ENCODE results near the gene NUDT2.
A peak's percentile ranks its signal among the peaks of the same experiment; 100 is the strongest.

Gene NUDT2

DNA sequence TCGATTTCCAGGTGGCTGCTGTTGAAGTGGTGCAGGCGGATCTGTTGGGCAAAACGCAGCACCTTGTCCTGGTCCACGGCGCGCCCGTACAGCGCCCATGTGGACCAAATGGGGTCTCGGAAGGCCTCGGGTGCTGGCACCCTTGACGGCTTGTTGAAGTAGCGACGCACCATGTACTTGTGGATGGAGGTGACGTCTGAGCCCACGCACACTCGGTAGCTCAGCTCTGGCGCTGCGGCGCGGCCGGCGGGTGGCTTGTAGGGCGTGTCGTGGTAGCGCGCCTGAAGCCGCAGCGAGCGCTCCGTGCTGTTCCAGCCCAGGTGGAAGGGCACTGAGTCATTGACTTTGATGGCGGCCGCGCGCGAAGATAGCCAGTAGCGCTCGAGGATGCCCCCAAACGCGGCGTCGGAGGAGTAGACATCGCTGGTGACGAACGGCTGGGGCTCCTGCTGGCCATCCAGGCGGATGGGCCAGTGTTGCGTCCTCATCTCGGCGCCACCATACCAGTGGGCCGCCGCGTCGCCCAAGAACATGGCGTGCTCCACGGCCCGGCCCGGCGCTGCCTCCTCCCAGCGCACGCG is 42.6 kb downstream of the NUDT2 start:
- no peak for DNase-seq

DNA sequence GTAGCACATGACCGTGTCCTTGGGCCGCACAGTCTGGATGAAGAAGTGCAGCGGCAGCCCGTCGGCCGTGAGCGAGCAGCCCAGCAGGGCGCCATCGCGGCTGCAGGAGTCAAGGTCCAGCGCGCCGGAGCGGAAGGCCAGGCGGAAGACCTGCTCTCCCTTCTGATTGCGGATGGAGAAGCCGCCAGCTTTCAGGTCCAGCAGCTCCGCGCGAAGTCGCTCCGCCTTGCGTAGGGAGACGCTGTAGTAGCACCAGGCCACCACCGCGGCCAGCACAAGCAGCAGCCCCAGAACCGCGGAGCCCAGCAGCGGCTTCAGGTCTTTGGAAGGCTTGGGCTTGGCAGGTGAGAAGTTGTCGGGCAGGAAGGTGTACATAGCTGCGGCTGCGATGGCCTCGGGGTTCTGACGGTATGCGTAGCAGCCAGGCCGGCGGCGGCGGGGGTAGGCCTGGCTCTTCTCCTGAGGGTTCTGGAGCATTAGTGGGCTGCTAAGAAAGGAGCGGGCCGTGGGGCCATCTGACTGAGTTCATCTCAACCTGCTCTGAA is 43.2 kb downstream of the NUDT2 start:
- DNase-seq, result no peak

DNA sequence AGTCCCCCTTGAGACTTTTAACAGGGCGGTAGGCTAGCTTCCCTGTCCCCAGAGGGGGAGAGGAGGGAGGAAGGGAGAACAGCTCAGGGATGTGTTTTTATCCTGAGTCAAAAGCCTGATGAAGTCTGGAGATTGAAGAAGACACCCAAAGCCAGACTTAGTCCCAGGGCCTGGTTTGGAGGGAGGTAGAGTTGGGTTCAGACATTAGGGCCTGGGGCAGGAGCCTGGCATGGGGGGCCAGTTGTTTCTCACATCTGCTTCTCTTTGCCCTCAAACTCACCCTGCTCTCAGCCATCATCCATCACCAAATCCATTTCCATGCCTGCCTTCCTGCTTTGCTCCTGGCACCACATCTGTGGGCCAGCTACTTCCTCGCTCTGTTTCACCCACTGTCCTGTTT is 44.4 kb downstream of the NUDT2 start:
- DNase-seq, result no peak

DNA sequence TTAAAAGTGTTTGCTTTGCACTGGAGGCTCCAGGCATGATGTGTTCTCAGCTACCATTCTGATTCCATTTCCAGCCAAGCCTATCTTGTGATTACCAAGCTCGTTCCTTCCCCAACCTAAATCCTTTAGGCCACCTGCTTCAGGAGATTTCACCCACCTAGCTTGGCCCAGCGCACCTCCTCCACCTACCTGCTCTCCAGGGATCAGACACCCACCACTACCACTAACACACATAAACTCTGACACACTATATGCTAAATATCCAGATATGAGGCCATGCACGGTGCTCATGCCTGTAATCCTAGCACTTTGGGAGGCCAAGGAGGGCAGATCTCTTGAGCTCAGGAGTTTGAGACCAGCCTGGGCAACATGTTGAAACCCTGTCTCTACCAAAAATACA is 45.0 kb downstream of the NUDT2 start:
- no peak for DNase-seq

DNA sequence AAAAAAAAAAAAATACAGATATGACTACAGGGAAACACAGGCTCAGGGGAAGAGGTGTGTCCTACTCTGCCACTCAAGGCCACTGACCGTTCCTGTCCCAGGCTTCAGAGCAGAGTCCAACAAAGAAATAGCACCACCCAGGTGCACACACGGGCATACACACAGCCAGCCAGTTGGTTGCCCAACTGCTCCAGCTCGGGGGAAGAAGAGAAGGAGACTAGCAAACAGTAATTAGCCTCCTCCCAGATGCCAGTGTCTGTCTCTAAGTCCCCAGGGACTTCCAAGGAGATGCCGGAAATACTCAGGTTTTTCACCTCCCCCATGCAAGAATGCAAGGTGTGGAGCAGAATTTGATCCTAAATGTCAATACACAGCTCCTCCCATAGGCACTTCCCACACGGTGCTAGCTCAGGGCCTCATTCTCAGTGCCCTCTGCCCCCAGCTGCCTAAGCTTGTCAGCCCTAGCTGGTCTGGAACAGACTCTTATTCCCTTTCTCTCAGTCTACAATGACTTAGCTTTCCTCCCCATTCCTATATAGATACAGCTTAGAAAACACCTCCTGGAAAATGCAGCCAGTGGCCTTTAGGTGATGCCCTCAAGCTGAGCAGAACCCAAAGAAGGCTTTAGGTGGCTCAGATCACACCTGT is 45.7 kb downstream of the NUDT2 start:
- DNase-seq, result peak; percentile 41 to 45

DNA sequence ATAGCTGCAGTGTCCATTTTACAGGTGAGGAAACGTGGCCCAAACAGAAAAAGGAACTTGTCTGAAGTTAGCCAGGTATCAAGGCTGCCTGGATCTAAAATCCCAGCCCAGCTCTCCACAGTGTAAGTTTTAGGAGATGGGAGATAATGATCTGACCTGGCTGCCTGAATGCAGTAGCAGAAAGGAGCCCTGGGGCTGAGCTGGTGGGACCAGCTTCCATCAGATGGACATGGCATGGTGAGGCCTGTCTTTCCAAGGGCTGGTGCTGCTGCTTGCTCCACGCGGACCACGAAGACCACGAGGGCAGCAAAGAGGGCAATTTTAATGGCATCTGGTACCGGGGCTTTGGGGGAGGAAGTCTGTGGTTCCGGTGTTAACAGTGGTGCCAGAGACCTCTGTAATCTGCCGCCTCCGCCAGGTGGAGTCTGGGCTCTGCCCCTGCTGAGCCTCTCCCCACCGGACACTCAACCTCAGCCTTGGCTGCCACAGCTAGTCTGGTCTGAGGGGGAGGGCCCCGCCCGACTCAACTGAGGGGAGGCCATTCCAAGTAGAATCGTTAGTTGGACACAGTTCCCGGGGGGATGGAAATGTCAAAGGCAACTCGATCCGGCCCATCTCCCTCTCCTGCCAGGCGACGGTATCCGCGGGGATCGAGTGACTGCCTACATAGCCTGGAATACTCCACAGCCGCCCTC is 46.7 kb downstream of the NUDT2 start:
- peak; percentile 44 to 58 for DNase-seq

DNA sequence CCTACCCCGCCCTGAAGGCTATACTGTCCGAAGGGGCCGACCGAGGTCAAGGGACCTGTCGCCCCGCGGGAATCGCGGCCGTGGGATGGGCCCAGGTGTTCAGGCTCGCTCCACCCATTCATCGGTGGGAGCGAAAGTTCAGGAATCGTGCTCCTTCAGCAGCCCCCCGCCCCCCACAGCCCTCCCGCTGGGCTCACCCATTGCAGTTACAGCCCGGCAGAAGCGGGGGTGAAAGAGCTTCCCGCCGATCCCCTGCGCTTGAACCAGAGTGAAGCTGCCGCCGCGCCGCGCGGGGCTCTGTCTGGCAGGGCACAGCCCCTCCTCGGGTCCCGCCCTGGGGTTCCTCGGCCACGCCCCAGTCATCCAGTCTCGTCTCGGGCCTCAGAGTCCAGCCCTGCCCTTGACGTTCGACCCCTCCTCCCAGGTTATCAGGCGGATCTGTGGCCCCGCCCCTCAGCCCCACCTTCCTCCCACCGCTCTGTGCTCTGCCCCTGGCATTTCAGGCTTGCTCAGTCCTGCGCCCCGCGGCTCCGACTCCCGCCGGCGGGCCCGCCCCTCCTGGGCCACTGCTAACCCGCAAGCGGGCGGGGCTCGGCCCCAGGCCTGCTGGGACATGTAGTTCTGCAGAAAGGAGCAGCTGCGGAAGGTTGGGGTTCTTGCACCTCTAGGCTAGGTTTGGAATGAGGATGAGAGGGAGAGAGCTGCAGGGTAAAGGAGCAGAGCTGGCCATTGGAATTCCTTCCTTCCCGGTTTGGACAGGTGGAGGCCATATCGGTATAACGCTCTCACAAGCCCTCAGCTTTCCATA is 47.4 kb downstream of the NUDT2 start, which contains the start of gene MYORG:
MYORG (minus strand) TSS at position 303 of the 808 bp plus-strand sequence. CDS start 3,955 bp downstream, outside the sequence.
- DNase-seq, result peak; percentile 94 to 99

DNA sequence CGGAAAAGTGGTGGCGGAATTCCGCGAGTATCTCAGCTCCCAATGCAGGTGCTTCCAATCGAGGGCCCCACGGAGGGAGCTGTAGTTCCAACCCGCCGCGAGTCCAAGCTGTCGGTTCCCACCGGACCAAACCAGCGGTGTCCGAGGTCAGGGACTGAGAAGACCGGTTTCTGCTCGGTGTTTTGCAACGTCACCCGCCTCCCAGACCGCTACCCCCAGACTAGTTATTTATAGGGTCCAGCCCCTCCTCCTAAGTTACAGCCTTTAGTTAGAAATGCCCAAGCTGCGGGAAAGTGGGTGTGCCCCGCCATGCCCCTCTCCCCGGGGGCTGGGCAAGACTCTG is 48.0 kb downstream of the NUDT2 start:
- peak in 1 of 2 experiments; percentile 83 for DNase-seq

DNA sequence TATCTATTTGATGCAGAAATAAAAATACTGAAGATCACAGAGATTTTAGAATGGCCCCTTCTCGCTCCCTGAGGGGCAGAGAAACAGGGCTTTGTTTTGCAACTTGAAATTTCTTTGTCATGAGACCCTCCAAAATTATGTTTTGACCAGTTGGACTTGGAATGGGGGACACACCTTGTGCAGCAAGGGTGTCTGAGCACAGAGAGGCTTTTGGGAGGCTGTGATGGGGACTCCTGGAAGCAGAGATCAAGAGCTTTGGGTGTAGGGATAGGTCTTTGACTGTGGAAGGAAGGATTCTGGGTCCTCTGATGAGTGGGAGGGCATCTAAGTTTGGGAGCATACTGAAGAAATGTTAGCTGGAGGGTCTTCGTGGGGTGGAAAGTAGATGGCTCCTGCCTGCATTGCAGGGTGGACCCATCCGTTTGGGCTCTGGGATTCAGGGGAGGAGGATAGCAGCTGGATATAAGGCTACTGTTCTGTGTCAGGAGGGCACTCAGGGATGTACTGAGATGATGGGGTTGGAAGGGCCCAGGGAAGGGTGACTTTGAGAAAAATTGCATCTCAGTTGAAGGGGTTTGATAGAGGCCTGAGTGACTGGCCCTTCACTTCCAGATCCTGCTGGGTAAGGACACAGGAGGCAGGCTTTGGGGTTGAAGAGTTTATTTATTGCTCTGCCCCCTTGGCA is 49.1 kb downstream of the NUDT2 start:
- DNase-seq, result no peak

DNA sequence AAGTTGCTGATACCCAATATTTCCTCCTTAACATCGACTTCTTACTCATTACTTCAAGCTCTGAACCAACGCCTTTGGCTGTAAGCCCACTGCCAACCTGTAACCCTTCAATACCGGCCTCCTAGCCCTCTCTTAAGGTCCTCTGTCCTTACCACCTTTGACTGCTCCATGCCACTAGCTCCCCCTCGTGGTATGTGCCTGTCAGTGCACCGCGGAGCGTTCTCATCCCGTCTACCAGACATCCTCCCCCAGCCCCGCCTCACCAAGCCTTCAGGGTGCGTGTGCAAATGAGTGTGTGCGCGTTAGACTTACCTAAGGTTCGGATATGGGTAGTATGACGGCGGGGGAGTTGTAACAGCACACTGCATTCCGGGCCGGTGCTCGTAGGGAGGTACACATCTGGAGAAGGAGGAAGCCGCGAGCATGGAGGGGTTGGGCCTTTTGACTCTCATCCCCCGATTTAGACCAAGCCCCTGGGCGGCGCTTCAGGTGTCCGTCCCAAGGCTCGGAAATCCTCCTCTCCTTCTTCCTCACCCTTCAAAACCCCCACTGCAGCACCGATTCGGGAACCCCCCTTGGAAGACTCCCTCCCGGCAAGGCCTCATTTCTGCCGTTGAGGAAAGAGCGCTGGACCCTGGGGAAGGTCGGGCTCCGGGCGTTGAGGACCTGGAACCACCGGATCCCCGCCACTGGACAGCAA is 50.1 kb downstream of the NUDT2 start:
- peak; percentile 85 to 90 for DNase-seq

DNA sequence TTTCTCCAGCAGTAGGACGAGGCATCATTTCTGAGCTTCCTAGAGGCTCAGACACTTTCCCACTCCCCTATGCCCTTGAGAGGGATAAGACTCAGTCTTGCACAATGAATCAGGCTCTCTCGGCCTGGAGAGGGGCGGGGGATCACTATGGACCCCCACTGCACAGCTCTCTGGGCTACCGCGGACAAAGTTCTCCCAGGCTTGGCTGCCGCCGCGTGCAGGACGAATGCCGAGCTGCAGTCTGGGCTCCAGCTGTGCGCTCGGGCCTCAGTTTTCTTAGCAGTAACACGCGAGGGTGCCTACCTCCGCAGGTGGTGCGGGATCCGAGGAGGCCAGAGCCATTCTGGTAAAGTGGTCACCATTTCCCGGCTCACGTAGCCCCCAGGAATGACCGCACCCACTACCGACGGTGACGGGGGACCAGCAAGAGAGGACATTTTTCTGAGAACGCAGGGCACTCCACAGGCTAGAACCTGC is 50.7 kb downstream of the NUDT2 start:
- DNase-seq, result peak in 1 of 2 experiments; percentile 44

DNA sequence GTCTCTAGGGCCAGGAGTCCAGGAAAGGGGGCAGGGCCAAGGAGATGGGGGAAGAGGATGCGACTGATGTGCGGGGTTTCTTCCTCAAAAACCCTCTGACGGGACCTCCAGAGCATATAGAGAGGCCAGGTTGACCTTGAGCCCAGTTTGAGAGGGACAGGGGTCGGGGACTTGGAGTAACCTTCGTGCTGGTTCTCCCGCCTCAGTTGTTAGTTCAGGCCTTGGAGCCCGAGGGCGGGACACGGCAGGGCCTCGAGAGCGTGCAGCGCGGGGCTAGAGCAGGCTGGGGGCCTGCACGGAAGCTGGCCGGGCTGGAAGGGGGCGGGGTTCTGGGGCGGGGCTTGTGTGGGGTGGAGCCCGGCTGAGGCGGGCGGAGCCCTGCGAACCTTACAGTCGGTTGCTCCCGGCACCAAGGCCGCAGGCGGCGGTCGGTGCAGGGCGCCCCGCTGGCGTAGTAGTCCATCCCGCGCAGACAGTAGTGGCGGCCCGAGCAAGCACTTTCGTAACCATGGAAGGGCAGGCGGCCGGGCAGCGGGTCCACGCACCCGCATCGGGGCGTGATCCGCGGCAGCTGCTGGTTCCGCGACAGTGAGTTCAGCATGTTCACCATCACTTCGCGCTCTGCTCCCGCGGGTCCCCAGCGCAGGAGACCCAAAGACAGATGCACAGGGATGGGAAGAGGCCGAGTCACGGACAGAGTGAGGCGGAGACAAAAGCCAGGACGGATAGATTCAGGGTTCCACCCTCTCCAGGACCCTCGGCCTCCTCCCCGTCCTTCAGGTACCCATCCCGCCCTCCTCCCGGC is 51.3 kb downstream of the NUDT2 start:
- DNase-seq, result peak; percentile 47 to 87

DNA sequence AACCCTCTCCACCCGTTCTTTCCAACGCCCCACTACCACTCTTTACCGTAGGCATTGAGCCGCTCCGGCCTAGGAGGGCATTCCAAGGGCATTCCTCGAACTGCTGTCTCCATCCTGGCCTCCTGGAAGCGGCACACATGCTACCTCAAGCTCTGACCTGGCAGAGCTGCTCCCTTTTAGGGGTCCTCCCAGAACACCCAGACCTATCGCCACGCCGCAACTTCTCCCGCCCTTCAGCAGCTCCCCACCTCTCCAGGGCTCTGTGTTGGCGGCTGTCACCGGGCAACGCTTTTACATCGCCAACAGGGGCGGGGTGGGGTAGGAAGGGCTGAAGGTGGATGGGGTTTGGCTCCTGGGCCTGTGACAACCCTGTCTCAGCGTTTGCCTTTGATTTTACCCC is 52.0 kb downstream of the NUDT2 start:
- peak; percentile 29 to 55 for DNase-seq

DNA sequence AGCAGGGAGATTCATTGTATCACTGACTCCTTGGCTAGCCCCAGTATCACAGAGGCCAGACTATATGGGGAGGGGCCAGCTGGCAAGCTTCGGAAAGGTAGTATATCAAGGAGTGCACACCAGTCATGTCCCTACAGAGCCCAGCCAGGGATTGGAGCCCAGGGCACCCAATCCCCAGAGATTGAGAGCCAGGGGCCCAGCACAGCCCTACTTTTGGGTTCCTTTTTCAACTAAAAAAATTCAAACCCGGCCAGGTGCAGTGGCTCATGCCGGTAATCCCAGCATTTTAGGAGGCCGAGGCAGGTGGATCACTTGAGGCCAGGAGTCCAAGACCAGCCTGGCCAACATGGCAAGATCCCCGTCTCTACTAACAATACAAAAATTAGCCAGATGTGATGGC is 52.7 kb downstream of the NUDT2 start:
- no peak for DNase-seq

DNA sequence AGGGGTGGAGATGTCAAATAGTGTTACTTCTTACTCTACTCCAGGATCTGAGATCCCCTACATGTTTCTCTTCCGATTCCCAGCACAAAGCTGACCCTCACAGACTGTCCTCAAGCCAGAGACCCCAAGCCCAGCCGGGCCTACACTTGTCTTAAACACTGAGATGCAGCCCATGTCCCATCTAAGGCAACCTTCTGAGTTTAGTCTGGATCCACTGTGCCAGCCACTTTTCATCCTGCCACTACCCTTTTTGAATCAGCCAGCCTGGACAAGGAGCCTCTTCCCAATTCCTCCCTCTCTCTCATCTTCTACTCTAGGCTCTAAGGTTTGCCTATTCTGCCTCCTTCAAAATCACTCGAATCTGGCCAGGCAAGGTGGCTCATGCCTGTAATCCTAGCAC is 53.5 kb downstream of the NUDT2 start:
- DNase-seq, result no peak

DNA sequence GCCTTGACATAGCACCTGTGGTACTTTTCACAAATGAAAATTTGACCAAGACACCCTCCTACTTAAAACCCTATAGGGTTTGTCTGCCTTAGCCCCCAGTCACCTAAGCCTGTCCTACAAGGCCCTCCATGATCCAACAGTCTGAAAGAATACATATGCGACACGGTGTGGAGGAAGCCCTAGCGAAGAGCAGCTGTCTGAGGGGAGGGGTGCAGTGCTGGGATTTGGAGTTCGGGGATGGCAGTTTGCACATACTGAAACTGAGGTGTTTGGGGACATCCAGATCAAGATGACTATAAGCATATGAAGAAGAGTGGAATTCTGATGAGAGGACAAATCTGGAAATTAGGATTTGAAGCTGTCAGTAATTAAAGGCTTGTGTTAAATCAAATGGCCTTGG is 54.5 kb downstream of the NUDT2 start:
- DNase-seq, result no peak

DNA sequence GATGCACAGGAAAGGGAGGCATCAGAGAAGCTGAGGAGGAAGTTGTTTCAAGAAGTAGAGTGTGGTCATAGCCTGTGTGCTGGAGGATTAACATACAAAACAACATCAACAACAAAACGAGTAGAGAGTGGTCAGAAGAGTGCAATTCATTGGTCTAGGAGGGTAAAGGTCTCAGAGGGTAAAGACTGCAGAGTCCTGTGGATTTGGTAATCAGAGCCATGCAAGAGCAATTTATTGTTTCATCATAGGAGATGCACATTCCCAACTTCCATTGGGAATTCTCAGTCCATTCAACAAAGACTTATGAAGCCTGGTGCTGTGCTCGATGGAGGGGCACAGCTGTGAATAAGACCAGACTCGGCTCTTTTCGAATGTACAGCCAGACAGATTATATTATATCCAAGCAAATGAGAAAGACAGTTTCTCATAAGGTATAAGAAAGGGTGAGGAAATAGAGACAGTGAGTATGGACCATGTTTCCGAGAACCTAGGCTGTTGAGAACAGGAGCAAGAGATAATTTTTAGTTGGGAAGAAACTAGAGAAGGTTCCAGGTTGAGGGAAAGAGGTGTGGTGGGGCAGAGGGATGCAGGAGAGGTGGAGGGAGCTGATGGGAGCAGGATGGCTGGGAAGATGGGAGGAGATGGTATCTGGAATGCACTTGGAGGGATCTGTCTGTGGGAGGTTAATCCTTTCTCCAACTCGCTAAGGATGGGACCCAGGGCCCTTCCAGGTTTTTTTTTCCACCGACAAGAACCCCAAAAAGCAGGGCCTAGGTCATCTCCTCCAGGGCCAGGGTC is 55.2 kb downstream of the NUDT2 start:
- DNase-seq, result no peak

DNA sequence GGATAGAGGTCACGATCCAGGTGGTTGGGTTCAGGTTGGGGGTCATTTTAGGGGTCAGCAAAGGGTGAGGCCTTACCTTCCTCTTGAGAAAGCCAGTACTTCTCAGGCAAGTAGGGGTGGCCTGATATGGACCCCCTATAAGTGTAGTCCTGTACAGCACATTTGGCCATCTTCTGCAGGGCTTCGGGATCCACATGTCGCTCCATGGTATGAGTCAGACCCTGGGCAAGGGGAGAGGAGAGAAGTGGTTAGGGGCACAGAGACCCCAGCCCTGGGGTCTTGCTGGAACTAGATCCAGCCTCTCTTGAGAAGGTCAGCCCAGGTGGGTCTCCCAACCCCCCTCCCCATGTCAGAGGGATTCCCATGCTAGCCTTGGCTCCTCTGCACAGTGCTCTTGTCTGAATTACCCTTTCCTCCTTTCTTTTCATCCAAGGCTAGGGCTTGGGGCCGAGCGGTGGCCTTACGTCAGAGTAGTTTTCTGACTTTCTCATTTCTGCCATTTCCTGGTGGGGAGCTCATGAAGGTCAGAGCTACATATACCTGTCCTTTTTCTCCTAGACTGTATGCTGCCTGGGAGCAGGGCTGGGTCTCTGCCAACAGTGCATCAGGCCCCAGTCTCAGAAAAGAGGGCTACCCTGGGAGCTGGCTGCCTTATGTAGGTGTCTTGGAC is 56.3 kb downstream of the NUDT2 start:
- DNase-seq, result no peak

DNA sequence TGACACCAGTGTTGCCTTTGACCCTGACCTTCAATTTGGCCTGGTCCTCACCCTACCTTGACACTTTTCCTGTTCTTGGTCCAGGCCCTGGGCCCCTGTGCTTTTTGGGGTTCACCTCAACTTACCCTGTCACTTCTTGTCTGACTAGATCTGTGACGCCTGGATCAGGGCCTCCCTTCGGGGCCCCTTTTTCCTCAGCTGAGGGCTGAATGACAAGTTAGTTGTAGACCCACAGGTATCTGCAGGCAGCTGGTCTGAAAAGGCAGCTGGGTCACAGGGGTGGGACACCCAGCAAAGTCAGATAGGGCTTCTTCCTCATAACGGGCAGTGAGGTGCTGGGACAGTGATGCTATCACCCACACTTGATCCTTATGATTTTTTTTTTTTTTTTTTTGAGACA is 57.3 kb downstream of the NUDT2 start:
- no peak for DNase-seq

Data from NCI-H526 (cell line).